PC-3 (cell line): ENCODE data around the gene OR8H1.

Source experiments
- CTCF ChIP-seq: fragments of 300-600 bp; sonication (generic); conservative IDR thresholded peaks from 2 replicates; pipeline ENCODE4 v1.5.1; 2017; ENCODE audit warnings: antibody characterized with exemption, low read depth, mild to moderate bottlenecking, low read length
- EZH2phosphoT487 ChIP-seq: fragments of 300-600 bp; sonication (generic); IDR thresholded peaks from 2 replicates; pipeline ENCODE4 v1.6.1; 2018; ENCODE audit warnings: mild to moderate bottlenecking, antibody characterized with exemption, low read length, borderline replicate concordance

DNA sequence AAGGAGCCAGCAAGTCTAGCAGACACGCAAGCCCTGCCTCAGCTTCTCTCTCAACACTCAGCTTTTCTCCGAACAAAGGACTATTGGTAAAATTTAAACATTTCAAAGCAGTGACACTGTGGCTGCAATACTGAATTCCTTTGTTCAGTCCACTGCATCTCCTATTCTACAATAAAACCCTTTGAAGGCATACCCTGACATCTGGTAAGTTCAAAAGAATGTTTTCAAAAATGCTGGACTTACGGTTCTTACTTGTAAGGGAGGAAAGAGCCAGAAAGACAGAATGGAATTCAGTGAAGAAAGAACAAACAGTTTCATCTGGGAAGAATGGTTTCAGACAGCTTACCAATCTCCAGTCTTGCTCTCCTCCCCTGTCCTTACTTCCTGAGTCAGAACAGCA, 41.1 kb upstream of the OR8H1 start:
- TF ChIP-seq CTCF = no peak
- no peak for TF ChIP-seq EZH2phosphoT487
